HepG2 (cell line): Measurements from ENCODE around the gene TTYH1. TPM values are rescaled to one million over a fixed set of nuclear protein-coding genes. Genes with fewer than 3 reads are reported as not detected.

ENCODE experiments used
- ARNT2 ChIP-seq: sonication (generic); formaldehyde crosslinking; IDR thresholded peaks from 2 replicates; pipeline ENCODE4 v1.8.0; 2022; ENCODE audit warnings: mild to moderate bottlenecking, low read depth, missing genetic modification reagents, moderate library complexity
- ELF3 ChIP-seq: IDR thresholded peaks from 2 replicates; pipeline ENCODE4 v1.6.1; 2016; ENCODE audit warnings: missing genetic modification reagents, missing compliant biosample characterization
- HNRNPK ChIP-seq: fragments of 200-400 bp; formaldehyde crosslinking; IDR thresholded peaks from 2 replicates; pipeline ENCODE4 v1.6.1; 2018; ENCODE audit warnings: low read length, low read depth, moderate library complexity, mild to moderate bottlenecking; ENCODE audit not compliant: poor library complexity, severe bottlenecking
- IRX3 ChIP-seq: sonication (generic); formaldehyde crosslinking; IDR thresholded peaks from 2 replicates; pipeline ENCODE4 v1.8.1; 2023; ENCODE audit warnings: mild to moderate bottlenecking, low read depth, missing genetic modification reagents, borderline replicate concordance
- KDM6A ChIP-seq: IDR thresholded peaks from 2 replicates; pipeline ENCODE4 v1.6.1; 2016; ENCODE audit warnings: low read depth
- POGZ ChIP-seq: sonication (generic); formaldehyde crosslinking; IDR thresholded peaks from 2 replicates; pipeline ENCODE4 v1.4.0; 2020; ENCODE audit warnings: mild to moderate bottlenecking, missing genetic modification reagents
- POLR2G ChIP-seq: fragments of 200-400 bp; formaldehyde crosslinking; IDR thresholded peaks from 2 replicates; pipeline ENCODE4 v1.6.1; 2018; ENCODE audit warnings: mild to moderate bottlenecking, low read depth, low read length, moderate library complexity
- SALL1 ChIP-seq: sonication (generic); formaldehyde crosslinking; IDR thresholded peaks from 2 replicates; pipeline ENCODE4 v1.8.0; 2022; ENCODE audit warnings: mild to moderate bottlenecking, missing genetic modification reagents
- SOX5 ChIP-seq: IDR thresholded peaks from 2 replicates; pipeline ENCODE4 v1.6.1; 2016; ENCODE audit warnings: borderline replicate concordance
- SP2 ChIP-seq: sonication (generic); formaldehyde crosslinking; IDR thresholded peaks from 2 replicates; pipeline ENCODE4 v1.5.1; 2020; ENCODE audit warnings: mild to moderate bottlenecking, missing genetic modification reagents
- TBX3 ChIP-seq: fragments of 450-650 bp; IDR thresholded peaks from 2 replicates; pipeline ENCODE4 v1.6.1; 2017; ENCODE audit warnings: antibody characterized with exemption, mild to moderate bottlenecking, inconsistent platforms, borderline replicate concordance
- ZNF17 ChIP-seq: sonication (generic); formaldehyde crosslinking; IDR thresholded peaks from 2 replicates; pipeline ENCODE4 v1.5.0; 2020; ENCODE audit warnings: mild to moderate bottlenecking, missing genetic modification reagents
- ZNF282 ChIP-seq: fragments of 450-650 bp; IDR thresholded peaks from 2 replicates; pipeline ENCODE4 v1.6.1; 2018; ENCODE audit not compliant: partially characterized antibody
- ZNF883 ChIP-seq: sonication (generic); formaldehyde crosslinking; IDR thresholded peaks from 2 replicates; pipeline ENCODE4 v1.5.1; 2020; ENCODE audit warnings: mild to moderate bottlenecking, missing genetic modification reagents; ENCODE audit errors: not compliant biosample characterization
- polyA plus RNA-seq, 8 experiments: library from polyadenylated mRNA; depleted of rRNA in 3 of 8; stranded (reverse) in 7 of 8; unstranded in 1 of 8; fragments of >200 nt; fragmentation: Illumina TruSeq in 4 of 8; extraction: Trizol in 4 of 8; gene quantifications; 2 replicates each; pipeline versions ENCODE4 v1.2.1 to v1.2.3, GENCODE V29; 2011 to 2016; ENCODE audit warnings: low read depth in 4 of 8, missing spikeins in 1 of 8, mixed read lengths in 1 of 8; ENCODE audit not compliant: insufficient read depth in 1 of 8
- total RNA-seq, 5 experiments: library from RNA; depleted of rRNA; stranded (reverse); fragments of >200 nt; fragmentation: Illumina TruSeq; extraction: Trizol; gene quantifications; 2 replicates each; pipeline ENCODE4 v1.2.3, GENCODE V29; 2016; ENCODE audit warnings: low read depth in 1 of 5
- TF ChIP-seq, protein P1 (sequence below): sonication (generic); formaldehyde crosslinking; IDR thresholded peaks from 2 replicates; pipeline ENCODE4 v1.4.0; 2020; ENCODE audit warnings: low read depth, mild to moderate bottlenecking, missing genetic modification reagents
- TF ChIP-seq, protein P2 (sequence below): sonication (generic); formaldehyde crosslinking; IDR thresholded peaks from 2 replicates; pipeline ENCODE4 v1.4.0; 2020; ENCODE audit warnings: mild to moderate bottlenecking, missing genetic modification reagents
- TF ChIP-seq, protein P3 (sequence below): sonication (generic); formaldehyde crosslinking; IDR thresholded peaks from 2 replicates; pipeline ENCODE4 v1.8.1; 2023; ENCODE audit warnings: mild to moderate bottlenecking, missing genetic modification reagents
- TF ChIP-seq, protein P4 (sequence below): IDR thresholded peaks from 2 replicates; pipeline ENCODE4 v1.6.1; 2012; ENCODE audit warnings: inconsistent platforms
- TF ChIP-seq, protein P5 (sequence below): sonication (generic); formaldehyde crosslinking; IDR thresholded peaks from 2 replicates; pipeline ENCODE4 v1.4.0; 2020; ENCODE audit warnings: missing genetic modification reagents
- TF ChIP-seq, protein P6 (sequence below): sonication (generic); formaldehyde crosslinking; IDR thresholded peaks from 2 replicates; pipeline ENCODE4 v1.4.0; 2020; ENCODE audit warnings: missing genetic modification reagents

The TTYH1 gene
- total and polyA plus RNA-seq, 2 of the 13 experiments (the other 11 are each of a cell fraction or from before 2014, with no cell fraction given), result 6.9 to 19.9 TPM

DNA sequence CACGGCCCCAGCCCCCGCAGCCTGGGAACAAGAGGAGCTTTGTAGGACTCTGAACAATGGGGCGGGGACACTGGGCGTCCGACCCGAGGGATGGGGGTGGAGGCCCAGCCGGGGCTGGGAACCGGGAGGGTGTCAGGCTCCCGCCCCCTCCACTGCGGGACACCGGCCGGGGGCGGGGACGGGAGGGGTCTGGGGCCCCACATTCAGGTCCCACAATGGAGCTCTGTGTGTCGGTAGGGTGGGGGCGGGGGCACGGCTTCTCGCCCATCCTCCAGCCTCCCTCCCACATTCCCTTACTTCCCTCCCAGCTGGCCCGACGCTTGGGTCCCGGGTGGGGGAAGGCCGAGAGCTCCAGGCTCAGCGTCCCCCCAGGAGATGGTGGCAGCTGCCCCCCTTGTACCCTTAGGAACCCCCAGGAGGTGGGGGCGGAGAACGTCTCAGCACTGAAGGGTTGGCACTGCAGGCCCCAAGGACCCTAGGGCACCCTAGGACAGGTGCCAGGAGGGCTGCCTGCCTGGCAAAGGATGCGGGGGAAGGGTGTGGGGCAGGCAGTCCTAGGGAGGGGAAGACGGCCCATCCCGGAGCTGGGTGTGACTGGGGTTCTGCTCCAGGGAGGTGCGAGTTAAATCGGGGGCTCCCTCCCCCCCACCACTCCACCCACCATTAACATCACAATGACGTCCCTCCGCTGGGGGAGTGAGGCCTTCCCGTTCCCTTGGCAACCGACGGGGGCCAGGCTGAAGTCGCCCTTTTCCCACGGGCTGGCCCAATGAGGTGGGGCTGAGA is 5.3 kb downstream of the TTYH1 start (continued):
- TF ChIP-seq, protein P1, sequence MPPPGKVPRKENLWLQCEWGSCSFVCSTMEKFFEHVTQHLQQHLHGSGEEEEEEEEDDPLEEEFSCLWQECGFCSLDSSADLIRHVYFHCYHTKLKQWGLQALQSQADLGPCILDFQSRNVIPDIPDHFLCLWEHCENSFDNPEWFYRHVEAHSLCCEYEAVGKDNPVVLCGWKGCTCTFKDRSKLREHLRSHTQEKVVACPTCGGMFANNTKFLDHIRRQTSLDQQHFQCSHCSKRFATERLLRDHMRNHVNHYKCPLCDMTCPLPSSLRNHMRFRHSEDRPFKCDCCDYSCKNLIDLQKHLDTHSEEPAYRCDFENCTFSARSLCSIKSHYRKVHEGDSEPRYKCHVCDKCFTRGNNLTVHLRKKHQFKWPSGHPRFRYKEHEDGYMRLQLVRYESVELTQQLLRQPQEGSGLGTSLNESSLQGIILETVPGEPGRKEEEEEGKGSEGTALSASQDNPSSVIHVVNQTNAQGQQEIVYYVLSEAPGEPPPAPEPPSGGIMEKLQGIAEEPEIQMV (CRISPR knock-in tag), result no peak; the same call in 1 of the 2 replicates
- TF ChIP-seq SALL1 (0 out of 2 replicates have a peak, but pooled peaks have one; percentile 19), POLR2G (peak; percentile 60), KDM6A (CRISPR knock-in tag) (0 out of 2 replicates have a peak, but pooled peaks have one; percentile 17), IRX3 (CRISPR knock-in tag) (no peak), POGZ (CRISPR knock-in tag) (peak; percentile 51), SP2 (CRISPR knock-in tag) (no peak), ZNF883 (CRISPR knock-in tag) (no peak), SOX5 (CRISPR knock-in tag) (peak; percentile 72; the same call in 1 of the 2 replicates), ARNT2 (CRISPR knock-in tag) (peak; percentile 56; the same call in 1 of the 2 replicates), HNRNPK (peak; percentile 15), ZNF17 (CRISPR knock-in tag) (no peak), ZNF282 (no peak), TBX3 (no peak), ELF3 (CRISPR knock-in tag) (peak; percentile 50; the same call in 1 of the 2 replicates)
- TF ChIP-seq, protein P2, sequence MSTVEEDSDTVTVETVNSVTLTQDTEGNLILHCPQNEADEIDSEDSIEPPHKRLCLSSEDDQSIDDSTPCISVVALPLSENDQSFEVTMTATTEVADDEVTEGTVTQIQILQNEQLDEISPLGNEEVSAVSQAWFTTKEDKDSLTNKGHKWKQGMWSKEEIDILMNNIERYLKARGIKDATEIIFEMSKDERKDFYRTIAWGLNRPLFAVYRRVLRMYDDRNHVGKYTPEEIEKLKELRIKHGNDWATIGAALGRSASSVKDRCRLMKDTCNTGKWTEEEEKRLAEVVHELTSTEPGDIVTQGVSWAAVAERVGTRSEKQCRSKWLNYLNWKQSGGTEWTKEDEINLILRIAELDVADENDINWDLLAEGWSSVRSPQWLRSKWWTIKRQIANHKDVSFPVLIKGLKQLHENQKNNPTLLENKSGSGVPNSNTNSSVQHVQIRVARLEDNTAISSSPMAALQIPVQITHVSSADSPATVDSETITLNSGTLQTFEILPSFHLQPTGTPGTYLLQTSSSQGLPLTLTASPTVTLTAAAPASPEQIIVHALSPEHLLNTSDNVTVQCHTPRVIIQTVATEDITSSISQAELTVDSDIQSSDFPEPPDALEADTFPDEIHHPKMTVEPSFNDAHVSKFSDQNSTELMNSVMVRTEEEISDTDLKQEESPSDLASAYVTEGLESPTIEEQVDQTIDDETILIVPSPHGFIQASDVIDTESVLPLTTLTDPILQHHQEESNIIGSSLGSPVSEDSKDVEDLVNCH (CRISPR knock-in tag), result no peak
- TF ChIP-seq, protein P3, sequence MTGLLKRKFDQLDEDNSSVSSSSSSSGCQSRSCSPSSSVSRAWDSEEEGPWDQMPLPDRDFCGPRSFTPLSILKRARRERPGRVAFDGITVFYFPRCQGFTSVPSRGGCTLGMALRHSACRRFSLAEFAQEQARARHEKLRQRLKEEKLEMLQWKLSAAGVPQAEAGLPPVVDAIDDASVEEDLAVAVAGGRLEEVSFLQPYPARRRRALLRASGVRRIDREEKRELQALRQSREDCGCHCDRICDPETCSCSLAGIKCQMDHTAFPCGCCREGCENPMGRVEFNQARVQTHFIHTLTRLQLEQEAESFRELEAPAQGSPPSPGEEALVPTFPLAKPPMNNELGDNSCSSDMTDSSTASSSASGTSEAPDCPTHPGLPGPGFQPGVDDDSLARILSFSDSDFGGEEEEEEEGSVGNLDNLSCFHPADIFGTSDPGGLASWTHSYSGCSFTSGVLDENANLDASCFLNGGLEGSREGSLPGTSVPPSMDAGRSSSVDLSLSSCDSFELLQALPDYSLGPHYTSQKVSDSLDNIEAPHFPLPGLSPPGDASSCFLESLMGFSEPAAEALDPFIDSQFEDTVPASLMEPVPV, result 0 out of 2 replicates have a peak, but pooled peaks have one; percentile 50
- TF ChIP-seq, protein P4, sequence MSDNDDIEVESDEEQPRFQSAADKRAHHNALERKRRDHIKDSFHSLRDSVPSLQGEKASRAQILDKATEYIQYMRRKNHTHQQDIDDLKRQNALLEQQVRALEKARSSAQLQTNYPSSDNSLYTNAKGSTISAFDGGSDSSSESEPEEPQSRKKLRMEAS, result peak; percentile 48; the same call in 1 of the 2 replicates
- TF ChIP-seq, protein P5, sequence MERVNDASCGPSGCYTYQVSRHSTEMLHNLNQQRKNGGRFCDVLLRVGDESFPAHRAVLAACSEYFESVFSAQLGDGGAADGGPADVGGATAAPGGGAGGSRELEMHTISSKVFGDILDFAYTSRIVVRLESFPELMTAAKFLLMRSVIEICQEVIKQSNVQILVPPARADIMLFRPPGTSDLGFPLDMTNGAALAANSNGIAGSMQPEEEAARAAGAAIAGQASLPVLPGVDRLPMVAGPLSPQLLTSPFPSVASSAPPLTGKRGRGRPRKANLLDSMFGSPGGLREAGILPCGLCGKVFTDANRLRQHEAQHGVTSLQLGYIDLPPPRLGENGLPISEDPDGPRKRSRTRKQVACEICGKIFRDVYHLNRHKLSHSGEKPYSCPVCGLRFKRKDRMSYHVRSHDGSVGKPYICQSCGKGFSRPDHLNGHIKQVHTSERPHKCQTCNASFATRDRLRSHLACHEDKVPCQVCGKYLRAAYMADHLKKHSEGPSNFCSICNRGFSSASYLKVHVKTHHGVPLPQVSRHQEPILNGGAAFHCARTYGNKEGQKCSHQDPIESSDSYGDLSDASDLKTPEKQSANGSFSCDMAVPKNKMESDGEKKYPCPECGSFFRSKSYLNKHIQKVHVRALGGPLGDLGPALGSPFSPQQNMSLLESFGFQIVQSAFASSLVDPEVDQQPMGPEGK, result peak; percentile 98
- TF ChIP-seq, protein P6, sequence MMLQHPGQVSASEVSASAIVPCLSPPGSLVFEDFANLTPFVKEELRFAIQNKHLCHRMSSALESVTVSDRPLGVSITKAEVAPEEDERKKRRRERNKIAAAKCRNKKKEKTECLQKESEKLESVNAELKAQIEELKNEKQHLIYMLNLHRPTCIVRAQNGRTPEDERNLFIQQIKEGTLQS (CRISPR knock-in tag), result peak; percentile 18; the same call in 1 of the 2 replicates
